ENCODE results near the gene SLC9A9.

Gene SLC9A9

DNA sequence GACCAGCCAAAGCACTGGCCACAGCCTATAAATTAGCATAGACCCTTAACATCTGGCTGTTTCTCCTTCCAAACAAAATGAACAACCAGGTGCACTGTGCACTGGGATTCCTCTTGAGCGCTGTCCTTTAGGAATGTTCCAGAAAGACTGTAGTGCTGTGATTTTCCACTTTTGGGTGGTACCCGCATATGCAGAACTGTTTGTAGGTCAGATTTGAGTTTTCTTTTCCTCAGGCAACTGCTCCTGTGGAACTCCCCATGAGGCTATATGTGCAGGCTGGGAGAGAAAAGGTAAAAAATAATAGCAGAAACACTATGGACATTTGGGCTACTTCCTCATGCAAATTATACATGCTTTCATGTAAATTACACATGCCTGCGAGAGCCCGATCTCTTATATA is 589.6 kb downstream of the SLC9A9 start:
- H3K4me3 ChIP-seq (ENCODE audit: low read depth, low read length), result no peak overlapping the region
- DNase-seq (ENCODE audit: low read depth), result no peak
- TF ChIP-seq, protein P1, sequence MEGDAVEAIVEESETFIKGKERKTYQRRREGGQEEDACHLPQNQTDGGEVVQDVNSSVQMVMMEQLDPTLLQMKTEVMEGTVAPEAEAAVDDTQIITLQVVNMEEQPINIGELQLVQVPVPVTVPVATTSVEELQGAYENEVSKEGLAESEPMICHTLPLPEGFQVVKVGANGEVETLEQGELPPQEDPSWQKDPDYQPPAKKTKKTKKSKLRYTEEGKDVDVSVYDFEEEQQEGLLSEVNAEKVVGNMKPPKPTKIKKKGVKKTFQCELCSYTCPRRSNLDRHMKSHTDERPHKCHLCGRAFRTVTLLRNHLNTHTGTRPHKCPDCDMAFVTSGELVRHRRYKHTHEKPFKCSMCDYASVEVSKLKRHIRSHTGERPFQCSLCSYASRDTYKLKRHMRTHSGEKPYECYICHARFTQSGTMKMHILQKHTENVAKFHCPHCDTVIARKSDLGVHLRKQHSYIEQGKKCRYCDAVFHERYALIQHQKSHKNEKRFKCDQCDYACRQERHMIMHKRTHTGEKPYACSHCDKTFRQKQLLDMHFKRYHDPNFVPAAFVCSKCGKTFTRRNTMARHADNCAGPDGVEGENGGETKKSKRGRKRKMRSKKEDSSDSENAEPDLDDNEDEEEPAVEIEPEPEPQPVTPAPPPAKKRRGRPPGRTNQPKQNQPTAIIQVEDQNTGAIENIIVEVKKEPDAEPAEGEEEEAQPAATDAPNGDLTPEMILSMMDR (IDR thresholded peaks at IDR 0.05; ENCODE audit: low read depth, low read length, missing control alignments), result no peak

GRCh38 chr3:143256416-143256815 is 591.9 kb downstream of the SLC9A9 start:
- H3K4me3 ChIP-seq (ENCODE audit: low read depth, low read length), result no peak overlapping the region
- no peak for DNase-seq (ENCODE audit: low read depth)
- TF ChIP-seq, protein P1 (IDR thresholded peaks at IDR 0.05; ENCODE audit: low read depth, low read length, missing control alignments), result no peak

DNA sequence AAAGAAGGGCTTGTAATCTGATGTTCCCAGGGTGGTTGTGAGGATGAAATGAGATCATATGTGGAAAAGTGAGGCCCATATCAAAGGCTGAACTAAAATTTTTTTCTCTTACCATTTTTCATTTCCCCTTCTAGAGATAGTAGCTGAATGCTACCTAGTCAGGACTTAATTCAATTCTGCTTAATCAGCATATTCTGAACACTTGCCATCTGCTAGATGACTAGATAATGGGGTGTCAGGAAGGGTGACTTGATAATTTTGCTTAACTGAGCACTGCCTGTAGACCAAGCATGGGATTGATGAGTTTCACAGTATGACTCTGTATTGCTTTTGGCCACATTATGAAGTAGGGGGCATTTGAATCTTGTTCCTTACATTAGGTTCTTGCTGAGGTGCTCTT is 592.5 kb downstream of the SLC9A9 start:
- TF ChIP-seq, protein P1 (IDR thresholded peaks at IDR 0.05; ENCODE audit: low read depth, low read length, missing control alignments), result no peak
- no peak overlapping the region for H3K4me3 ChIP-seq (ENCODE audit: low read depth, low read length)
- DNase-seq (ENCODE audit: low read depth), result no peak

GRCh38 chr3:143252931-143253330 is 595.3 kb downstream of the SLC9A9 start:
- no peak for DNase-seq (ENCODE audit: low read depth)
- TF ChIP-seq, protein P1 (IDR thresholded peaks at IDR 0.05; ENCODE audit: low read depth, low read length, missing control alignments), result no peak
- H3K4me3 ChIP-seq (ENCODE audit: low read depth, low read length), result no peak overlapping the region

DNA sequence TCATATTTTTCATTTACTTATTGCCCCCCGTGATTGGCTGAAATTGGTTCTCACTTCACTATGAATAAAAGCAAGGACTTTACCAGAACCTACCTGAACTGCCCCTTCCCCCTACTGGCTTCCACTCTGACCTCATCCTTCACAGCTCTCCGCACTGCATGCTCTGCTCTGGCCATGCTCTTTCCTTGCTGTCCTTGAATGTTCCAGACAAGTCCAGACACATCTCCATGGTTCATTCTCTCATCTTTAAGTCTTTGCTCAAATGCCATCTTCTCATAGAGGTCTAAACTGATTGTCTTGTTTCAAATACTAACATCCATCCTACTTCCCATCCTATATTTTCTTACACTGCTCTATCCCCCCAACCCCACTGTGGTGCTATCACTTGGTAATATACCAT is 599.3 kb downstream of the SLC9A9 start:
- TF ChIP-seq, protein P1 (IDR thresholded peaks at IDR 0.05; ENCODE audit: low read depth, low read length, missing control alignments), result no peak
- H3K4me3 ChIP-seq (ENCODE audit: low read depth, low read length), result no peak overlapping the region
- DNase-seq (ENCODE audit: low read depth), result no peak

GRCh38 chr3:143247073-143247472 is 601.2 kb downstream of the SLC9A9 start:
- TF ChIP-seq, protein P1 (IDR thresholded peaks at IDR 0.05; ENCODE audit: low read depth, low read length, missing control alignments), result no peak
- no peak for DNase-seq (ENCODE audit: low read depth)
- H3K4me3 ChIP-seq (ENCODE audit: low read depth, low read length), result no peak overlapping the region

DNA sequence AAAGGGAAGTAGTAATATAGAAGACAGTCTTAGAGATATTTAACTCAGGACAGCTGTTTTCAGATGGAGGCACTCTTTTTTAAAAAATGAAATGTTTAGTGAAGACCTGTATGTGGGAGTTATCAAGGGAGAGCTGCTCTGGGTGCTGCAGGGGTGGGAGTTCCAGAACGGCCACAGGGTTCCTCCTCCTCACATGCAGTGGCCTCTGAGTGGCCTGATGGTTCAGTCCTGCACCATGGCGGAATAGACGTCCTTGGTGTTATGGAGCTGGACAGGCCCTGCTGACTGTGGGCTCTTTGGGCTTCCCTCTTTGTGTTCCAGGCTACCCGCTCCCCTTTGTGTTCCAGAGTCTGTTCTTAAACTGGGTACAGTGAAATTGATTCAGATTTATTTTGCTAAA is 602.6 kb downstream of the SLC9A9 start:
- TF ChIP-seq, protein P1 (IDR thresholded peaks at IDR 0.05; ENCODE audit: low read depth, low read length, missing control alignments), result no peak
- no peak for DNase-seq (ENCODE audit: low read depth)
- no peak overlapping the region for H3K4me3 ChIP-seq (ENCODE audit: low read depth, low read length)
